Lower lobe of right lung (tissue), 2 donors: ENCODE measurements around the gene SLC9A2. TPM values are rescaled to one million over a fixed set of nuclear protein-coding genes. Genes with fewer than 3 reads are reported as not detected.

Experiments used
- ATAC-seq, 2 donors: fragments of 200-7000 bp; cut with Tn5 transposase; one replicate each; pipeline ENCODE4 v1.9.1; 2020 to 2022; ENCODE audit warnings: mild to moderate bottlenecking in 2 of 2, moderate library complexity in 2 of 2
- DNase-seq: peaks from one replicate; pipeline ENCODE4 v3.0.0-alpha.2; 2020
- H3K27ac ChIP-seq: fragments of 200-600 bp; one replicate; pipeline ENCODE4 v1.8.0; 2022
- H3K27me3 ChIP-seq: fragments of 200-600 bp; one replicate; pipeline ENCODE4 v1.8.0; 2022; ENCODE audit warnings: low read depth
- H3K36me3 ChIP-seq: fragments of 200-600 bp; one replicate; pipeline ENCODE4 v1.8.0; 2022; ENCODE audit warnings: mild to moderate bottlenecking
- H3K4me1 ChIP-seq: fragments of 200-600 bp; one replicate; pipeline ENCODE4 v1.8.0; 2022
- H3K4me3 ChIP-seq: fragments of 200-600 bp; one replicate; pipeline ENCODE4 v1.8.0; 2022; ENCODE audit warnings: mild to moderate bottlenecking
- H3K9me3 ChIP-seq: fragments of 200-600 bp; one replicate; pipeline ENCODE4 v1.8.0; 2022
- intact Hi-C: fragments of 100-400 bp; cut with DNase I; formaldehyde crosslinking; loops from one replicate; pipeline ENCODE4 v1.11.0; 2022
- total RNA-seq: library from RNA; stranded (reverse); fragmentation: NEBNext Ultra II Directional; extraction: Animal tissue kit (Norgen Biotek cat#: 25700); gene quantifications from one replicate; pipeline ENCODE4 v1.2.1, GENCODE V29; 2021
- TF ChIP-seq, protein P1 (sequence below): fragments of 200-600 bp; IDR thresholded peaks from one replicate; pipeline ENCODE4 v1.8.0; 2022; ENCODE audit warnings: antibody characterized with exemption, mild to moderate bottlenecking
- donor health status: DM: no; HTN: yes; CAD: no; lungs with severe emphysema.

The SLC9A2 gene
- total RNA-seq, 1 donor from 2014 or later = 0.35 TPM

DNA sequence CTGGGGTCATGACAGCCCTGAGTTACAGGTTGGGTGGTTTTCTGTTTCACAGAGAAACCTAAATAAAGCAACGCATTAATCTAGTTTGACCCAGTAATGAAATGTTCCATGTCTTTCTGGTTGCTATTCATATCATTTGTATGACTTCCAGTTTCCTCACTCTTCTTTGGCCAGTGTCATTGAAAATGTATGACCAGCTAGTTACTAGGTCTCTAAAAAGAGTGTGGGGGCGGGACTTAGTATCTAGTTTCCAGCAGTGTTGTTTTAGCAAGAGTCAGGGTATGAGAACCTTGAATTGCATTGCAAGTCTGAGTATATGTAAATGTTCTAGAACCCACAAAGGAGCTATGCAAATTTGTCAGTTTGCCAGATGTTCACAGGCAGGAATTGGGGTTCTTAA is 47.7 kb downstream of the SLC9A2 start:
- Histone ChIP-seq H3K27me3 (peaks cover under 1% of the 10 kb centered on the region), H3K4me3 (no peak overlapping the region), H3K9me3 (no peaks in the 10 kb centered on the region), H3K27ac (no peak overlapping the region), H3K4me1 (no peaks in the 10 kb centered on the region), H3K36me3 (no peaks in the 10 kb centered on the region)
- TF ChIP-seq, protein P1, sequence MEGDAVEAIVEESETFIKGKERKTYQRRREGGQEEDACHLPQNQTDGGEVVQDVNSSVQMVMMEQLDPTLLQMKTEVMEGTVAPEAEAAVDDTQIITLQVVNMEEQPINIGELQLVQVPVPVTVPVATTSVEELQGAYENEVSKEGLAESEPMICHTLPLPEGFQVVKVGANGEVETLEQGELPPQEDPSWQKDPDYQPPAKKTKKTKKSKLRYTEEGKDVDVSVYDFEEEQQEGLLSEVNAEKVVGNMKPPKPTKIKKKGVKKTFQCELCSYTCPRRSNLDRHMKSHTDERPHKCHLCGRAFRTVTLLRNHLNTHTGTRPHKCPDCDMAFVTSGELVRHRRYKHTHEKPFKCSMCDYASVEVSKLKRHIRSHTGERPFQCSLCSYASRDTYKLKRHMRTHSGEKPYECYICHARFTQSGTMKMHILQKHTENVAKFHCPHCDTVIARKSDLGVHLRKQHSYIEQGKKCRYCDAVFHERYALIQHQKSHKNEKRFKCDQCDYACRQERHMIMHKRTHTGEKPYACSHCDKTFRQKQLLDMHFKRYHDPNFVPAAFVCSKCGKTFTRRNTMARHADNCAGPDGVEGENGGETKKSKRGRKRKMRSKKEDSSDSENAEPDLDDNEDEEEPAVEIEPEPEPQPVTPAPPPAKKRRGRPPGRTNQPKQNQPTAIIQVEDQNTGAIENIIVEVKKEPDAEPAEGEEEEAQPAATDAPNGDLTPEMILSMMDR = no peak
- intact Hi-C loops = no loop called here
- no peak for ATAC-seq
- DNase-seq = no peak

DNA sequence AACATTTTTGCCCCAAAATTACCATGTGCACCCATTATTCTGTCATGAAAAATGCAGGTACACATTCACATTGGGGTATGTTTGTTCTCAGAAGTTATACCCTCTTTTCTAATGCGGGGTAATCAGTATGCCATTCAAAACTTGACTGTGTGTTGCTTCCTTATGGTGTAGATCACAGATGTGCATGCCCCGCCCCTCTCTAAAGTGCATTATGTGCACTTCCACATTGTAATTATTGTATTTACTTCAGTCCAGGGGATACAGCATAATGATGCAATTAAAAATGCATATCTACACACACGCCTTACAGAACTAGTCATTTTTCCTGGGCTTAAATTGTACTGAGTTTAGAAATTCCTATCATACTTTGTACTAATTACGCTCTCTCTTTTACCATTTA is 48.8 kb downstream of the SLC9A2 start:
- no peak for ATAC-seq
- no peak for DNase-seq
- Histone ChIP-seq H3K4me1 (no peaks in the 10 kb centered on the region), H3K27me3 (no peaks in the 10 kb centered on the region), H3K27ac (no peak overlapping the region), H3K36me3 (no peaks in the 10 kb centered on the region), H3K4me3 (no peak overlapping the region), H3K9me3 (no peaks in the 10 kb centered on the region)
- intact Hi-C loops = no loop called here
- TF ChIP-seq, protein P1 = no peak

DNA sequence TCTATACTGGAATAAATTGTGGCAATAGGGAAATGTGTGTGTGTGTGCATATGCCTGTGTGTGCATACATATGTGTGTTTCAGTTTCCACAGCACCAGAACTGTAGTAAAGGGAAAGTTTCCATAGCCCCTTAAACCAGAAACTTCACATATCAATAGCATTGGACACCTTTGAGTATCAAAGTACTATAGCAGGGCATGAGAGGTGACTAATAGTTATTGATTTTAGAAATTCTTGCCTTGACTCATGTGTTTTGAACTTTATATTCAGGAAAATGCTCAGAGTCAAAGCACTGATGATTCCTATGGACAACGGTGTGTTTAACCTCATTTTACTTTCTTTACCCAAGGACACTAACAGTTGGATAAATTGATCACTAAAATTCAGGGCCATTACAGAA is 50.0 kb downstream of the SLC9A2 start:
- no peaks in the 10 kb centered on the region for H3K36me3 ChIP-seq
- no peaks in the 10 kb centered on the region for H3K4me1 ChIP-seq
- ATAC-seq = no peak
- H3K4me3 ChIP-seq = no peak overlapping the region
- intact Hi-C loops = no loop called here
- TF ChIP-seq, protein P1 = no peak
- DNase-seq = no peak
- no peaks in the 10 kb centered on the region for H3K27me3 ChIP-seq
- no peak overlapping the region for H3K27ac ChIP-seq
- H3K9me3 ChIP-seq = no peaks in the 10 kb centered on the region

DNA sequence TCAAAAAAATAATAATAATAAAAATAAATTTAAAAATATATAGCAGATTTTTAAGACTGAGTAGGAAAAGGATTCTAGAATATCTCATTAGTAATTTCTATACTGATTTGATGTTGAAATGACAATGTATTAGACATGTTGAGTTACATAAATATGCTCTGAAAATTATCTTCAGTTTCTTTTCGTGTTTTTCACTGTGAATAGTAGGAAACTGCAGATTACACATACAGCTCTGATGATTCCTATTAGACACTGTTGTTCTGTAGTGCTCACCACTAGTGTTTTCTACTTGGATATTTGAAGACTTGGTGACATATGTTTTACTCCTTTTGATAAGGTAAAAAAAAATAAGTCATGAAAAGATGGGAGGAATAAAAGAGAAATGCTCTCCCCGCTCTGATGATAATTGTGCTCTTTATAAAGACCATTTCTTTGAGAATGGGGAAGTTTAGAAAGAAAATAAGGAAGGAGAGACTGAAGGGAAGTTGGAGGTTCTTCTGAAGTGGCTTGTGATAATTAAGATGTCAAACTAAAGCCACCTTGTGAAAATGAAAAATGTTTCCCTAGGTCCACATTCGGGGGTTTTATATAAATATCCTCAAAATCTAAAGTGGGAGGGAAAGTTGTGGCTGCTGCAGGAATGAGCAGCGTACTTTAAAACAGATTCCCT is 52.9 kb downstream of the SLC9A2 start:
- TF ChIP-seq, protein P1 = no peak

DNA sequence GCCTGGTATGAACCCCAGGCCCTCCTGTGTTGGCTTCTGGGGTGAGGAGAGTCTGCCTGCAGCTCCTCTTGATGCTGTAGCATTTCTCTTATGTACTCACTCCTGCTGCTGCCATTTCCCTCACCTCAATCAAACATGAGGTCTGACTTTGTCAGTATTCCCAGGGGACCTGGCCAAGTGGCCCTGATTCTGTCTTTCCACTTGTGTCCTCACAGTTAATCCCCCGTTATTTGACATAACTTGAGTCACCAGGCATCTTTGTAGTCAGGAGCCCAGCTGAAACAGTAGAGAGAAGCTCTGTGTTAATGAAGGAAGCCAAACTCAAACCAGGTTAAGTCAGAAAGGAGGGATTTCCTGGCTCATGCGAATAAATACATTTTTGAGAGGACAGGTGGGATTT is 55.0 kb downstream of the SLC9A2 start:
- ATAC-seq (no peak), DNase-seq (no peak)
- H3K27me3 ChIP-seq = no peaks in the 10 kb centered on the region
- TF ChIP-seq, protein P1 = no peak
- H3K4me3 ChIP-seq = no peak overlapping the region
- H3K36me3 ChIP-seq = no peaks in the 10 kb centered on the region
- no peaks in the 10 kb centered on the region for H3K4me1 ChIP-seq
- intact Hi-C loops = no loop called here
- no peak overlapping the region for H3K27ac ChIP-seq
- no peaks in the 10 kb centered on the region for H3K9me3 ChIP-seq

More for the DNA sequence above, 52.9 kb downstream of the SLC9A2 start:
- no peaks in the 10 kb centered on the region for H3K4me1 ChIP-seq
- intact Hi-C loops = no loop called here
- ATAC-seq = no peak
- no peaks in the 10 kb centered on the region for H3K36me3 ChIP-seq
- no peaks in the 10 kb centered on the region for H3K27me3 ChIP-seq
- no peak overlapping the region for H3K4me3 ChIP-seq
- no peaks in the 10 kb centered on the region for H3K9me3 ChIP-seq
- no peak overlapping the region for H3K27ac ChIP-seq
- no peak for DNase-seq
